MM.1S (cell line): ENCODE data around the gene WDR64.

Source experiments
- DNase-seq: peaks from one replicate; pipeline ENCODE4 v3.0.0-alpha.2; 2015
- H2AFZ ChIP-seq: fragments of 300-600 bp; sonication (generic); 2 replicates; pipeline ENCODE4 v1.6.0; 2016; ENCODE audit warnings: antibody characterized with exemption, low read length
- H3F3A ChIP-seq: fragments of 300-600 bp; sonication (generic); 2 replicates; pipeline ENCODE4 v1.6.1; 2016; ENCODE audit warnings: mild to moderate bottlenecking, antibody characterized with exemption, low read length, moderate library complexity, mixed read lengths; ENCODE audit not compliant: insufficient read depth
- H3K27ac ChIP-seq: fragments of 300-600 bp; sonication (generic); 2 replicates; pipeline ENCODE4 v1.5.1; 2016; ENCODE audit warnings: mild to moderate bottlenecking, low read length
- H3K27me3 ChIP-seq: fragments of 300-600 bp; sonication (generic); replicated peaks from 2 replicates; pipeline ENCODE4 v1.6.0; 2016; ENCODE audit warnings: low read length; ENCODE audit not compliant: insufficient read depth
- H3K36me3 ChIP-seq: fragments of 300-600 bp; sonication (generic); replicated peaks from 2 replicates; pipeline ENCODE4 v1.6.1; 2016; ENCODE audit warnings: mild to moderate bottlenecking, low read length, mixed read lengths; ENCODE audit not compliant: insufficient read depth
- H3K4me1 ChIP-seq: fragments of 300-600 bp; sonication (generic); 2 replicates; pipeline ENCODE4 v1.6.1; 2016; ENCODE audit warnings: low read length, mixed read lengths
- H3K4me2 ChIP-seq: fragments of 300-600 bp; sonication (generic); 2 replicates; pipeline ENCODE4 v1.6.0; 2016; ENCODE audit warnings: low read depth, low read length
- H3K4me3 ChIP-seq: fragments of 300-600 bp; sonication (generic); 2 replicates; pipeline ENCODE4 v1.5.1; 2016; ENCODE audit warnings: low read length, mixed read lengths
- H3K79me2 ChIP-seq: fragments of 300-600 bp; sonication (generic); 2 replicates; pipeline ENCODE4 v1.6.1; 2016; ENCODE audit warnings: mixed run types, low read length, mixed read lengths
- H3K9ac ChIP-seq: fragments of 300-600 bp; sonication (generic); 2 replicates; pipeline ENCODE4 v1.6.1; 2016; ENCODE audit warnings: low read length, mixed read lengths
- H3K9me2 ChIP-seq: fragments of 300-600 bp; sonication (generic); replicated peaks from 2 replicates; pipeline ENCODE4 v1.6.1; 2016; ENCODE audit warnings: mild to moderate bottlenecking, low read length, mixed read lengths; ENCODE audit not compliant: insufficient read depth
- H3K9me3 ChIP-seq: fragments of 300-600 bp; sonication (generic); replicated peaks from 2 replicates; pipeline ENCODE4 v1.6.1; 2016; ENCODE audit warnings: mild to moderate bottlenecking, low read length, mixed read lengths; ENCODE audit not compliant: insufficient read depth
- H4K20me1 ChIP-seq: fragments of 300-600 bp; sonication (generic); 2 replicates; pipeline ENCODE4 v1.6.1; 2016; ENCODE audit warnings: mild to moderate bottlenecking, low read length, moderate library complexity, mixed read lengths; ENCODE audit not compliant: insufficient read depth
- EZH2 ChIP-seq: fragments of 300-600 bp; sonication (generic); optimal IDR thresholded peaks from 2 replicates; pipeline ENCODE3; 2017; ENCODE audit warnings: low read depth, mild to moderate bottlenecking, antibody characterized with exemption, low read length, mixed read lengths
- EZH2phosphoT487 ChIP-seq: fragments of 300-600 bp; sonication (generic); IDR thresholded peaks from 2 replicates; pipeline ENCODE4 v1.6.1; 2018; ENCODE audit warnings: antibody characterized with exemption, low read length
- TF ChIP-seq, protein P1 (sequence below): fragments of 300-600 bp; sonication (generic); IDR thresholded peaks from 2 replicates; pipeline ENCODE4 v1.5.1; 2016; ENCODE audit warnings: antibody characterized with exemption, low read length, mixed read lengths

The WDR64 gene

DNA sequence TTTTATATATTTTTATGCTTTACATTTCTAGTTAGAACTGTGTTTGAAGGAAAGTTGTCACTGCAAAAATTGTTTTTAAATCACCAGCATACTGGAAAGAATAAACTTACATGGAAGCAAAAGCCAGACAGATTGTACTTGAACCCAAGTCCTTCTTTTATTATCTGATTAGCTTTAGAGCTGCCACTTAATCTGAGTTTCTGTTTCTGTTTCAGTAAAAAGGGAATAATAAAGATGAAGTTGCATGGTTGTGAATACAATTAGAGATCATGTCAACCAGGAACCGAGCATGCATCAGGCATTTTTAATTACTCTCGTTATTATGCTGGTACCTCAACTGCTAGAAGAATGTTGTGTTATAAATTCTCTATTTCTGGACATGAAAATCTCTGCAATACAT lies 119.0 kb downstream of the WDR64 start:
- peak; percentile 60 for DNase-seq
- no peak overlapping the region for H3K9ac ChIP-seq
- H3K79me2 ChIP-seq = no peaks in the 10 kb centered on the region
- peak overlapping the region; percentile 60 for H3K4me2 ChIP-seq
- no peaks in the 10 kb centered on the region for H3K9me2 ChIP-seq
- no peaks in the 10 kb centered on the region for H4K20me1 ChIP-seq
- no peaks in the 10 kb centered on the region for H3K27me3 ChIP-seq
- H3K4me1 ChIP-seq = peaks cover 22% of the 10 kb centered on the region
- peak overlapping the region; percentile 29; the same call in 1 of the 2 replicates for H3K27ac ChIP-seq
- H2AFZ ChIP-seq = peak overlapping the region; percentile 71
- peak overlapping the region; percentile 39 for H3K4me3 ChIP-seq
- no peaks in the 10 kb centered on the region for H3K9me3 ChIP-seq
- no peaks in the 10 kb centered on the region for H3K36me3 ChIP-seq
- 0 out of 2 replicates have a peak, but pooled peaks cover 3% of the 10 kb centered on the region for H3F3A ChIP-seq
- no peak for TF ChIP-seq EZH2phosphoT487
- TF ChIP-seq, protein P1, sequence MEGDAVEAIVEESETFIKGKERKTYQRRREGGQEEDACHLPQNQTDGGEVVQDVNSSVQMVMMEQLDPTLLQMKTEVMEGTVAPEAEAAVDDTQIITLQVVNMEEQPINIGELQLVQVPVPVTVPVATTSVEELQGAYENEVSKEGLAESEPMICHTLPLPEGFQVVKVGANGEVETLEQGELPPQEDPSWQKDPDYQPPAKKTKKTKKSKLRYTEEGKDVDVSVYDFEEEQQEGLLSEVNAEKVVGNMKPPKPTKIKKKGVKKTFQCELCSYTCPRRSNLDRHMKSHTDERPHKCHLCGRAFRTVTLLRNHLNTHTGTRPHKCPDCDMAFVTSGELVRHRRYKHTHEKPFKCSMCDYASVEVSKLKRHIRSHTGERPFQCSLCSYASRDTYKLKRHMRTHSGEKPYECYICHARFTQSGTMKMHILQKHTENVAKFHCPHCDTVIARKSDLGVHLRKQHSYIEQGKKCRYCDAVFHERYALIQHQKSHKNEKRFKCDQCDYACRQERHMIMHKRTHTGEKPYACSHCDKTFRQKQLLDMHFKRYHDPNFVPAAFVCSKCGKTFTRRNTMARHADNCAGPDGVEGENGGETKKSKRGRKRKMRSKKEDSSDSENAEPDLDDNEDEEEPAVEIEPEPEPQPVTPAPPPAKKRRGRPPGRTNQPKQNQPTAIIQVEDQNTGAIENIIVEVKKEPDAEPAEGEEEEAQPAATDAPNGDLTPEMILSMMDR = no peak
- TF ChIP-seq EZH2 = no peak

- H3K4me2 ChIP-seq = no peak overlapping the region
- H3K9me2 ChIP-seq = no peaks in the 10 kb centered on the region
- H3K27ac ChIP-seq = no peak overlapping the region
- H3K9me3 ChIP-seq = no peaks in the 10 kb centered on the region
- no peak overlapping the region for H2AFZ ChIP-seq
- H3K36me3 ChIP-seq = no peaks in the 10 kb centered on the region
- H3K27me3 ChIP-seq = no peaks in the 10 kb centered on the region
- no peak overlapping the region for H3K4me3 ChIP-seq
- peak; percentile 1 for DNase-seq
- H4K20me1 ChIP-seq = no peaks in the 10 kb centered on the region
- H3K79me2 ChIP-seq = no peaks in the 10 kb centered on the region
- TF ChIP-seq EZH2 = no peak
- peaks cover 19% of the 10 kb centered on the region for H3K4me1 ChIP-seq
- 0 out of 2 replicates have a peak, but pooled peaks cover 3% of the 10 kb centered on the region for H3F3A ChIP-seq
- no peak overlapping the region for H3K9ac ChIP-seq
Observed at GRCh38 chr1:241772932-241773500, 120.9 kb downstream of the WDR64 start.

GRCh38 chr1:241773991-241774390 lies 121.9 kb downstream of the WDR64 start:
- no peak overlapping the region for H3K9ac ChIP-seq
- no peaks in the 10 kb centered on the region for H3K79me2 ChIP-seq
- H3K27me3 ChIP-seq = no peaks in the 10 kb centered on the region
- no peaks in the 10 kb centered on the region for H4K20me1 ChIP-seq
- no peak overlapping the region for H3K4me2 ChIP-seq
- no peak for DNase-seq
- peaks cover 13% of the 10 kb centered on the region for H3K4me1 ChIP-seq
- no peak for TF ChIP-seq EZH2
- TF ChIP-seq, protein P1 = no peak
- TF ChIP-seq EZH2phosphoT487 = no peak
- no peaks in the 10 kb centered on the region for H3K9me3 ChIP-seq
- 0 out of 2 replicates have a peak, but pooled peaks cover 3% of the 10 kb centered on the region for H3F3A ChIP-seq
- no peak overlapping the region for H3K4me3 ChIP-seq
- H3K9me2 ChIP-seq = no peaks in the 10 kb centered on the region
- no peaks in the 10 kb centered on the region for H3K36me3 ChIP-seq
- no peak overlapping the region for H2AFZ ChIP-seq
- H3K27ac ChIP-seq = no peak overlapping the region

GRCh38 chr1:241775021-241775420 lies 122.9 kb downstream of the WDR64 start:
- H3F3A ChIP-seq = no peaks in the 10 kb centered on the region
- H3K27ac ChIP-seq = no peak overlapping the region
- no peak overlapping the region for H2AFZ ChIP-seq
- H3K9me2 ChIP-seq = no peaks in the 10 kb centered on the region
- H3K4me2 ChIP-seq = 0 out of 2 replicates have a peak overlapping the region, but pooled peaks have one; percentile 14
- DNase-seq = peak; percentile 15
- no peaks in the 10 kb centered on the region for H3K27me3 ChIP-seq
- H3K4me1 ChIP-seq = peaks cover 7% of the 10 kb centered on the region; the same call in 1 of the 2 replicates
- no peaks in the 10 kb centered on the region for H4K20me1 ChIP-seq
- no peak overlapping the region for H3K4me3 ChIP-seq
- TF ChIP-seq EZH2 (no peak), EZH2phosphoT487 (no peak)
- TF ChIP-seq, protein P1 = no peak
- H3K9ac ChIP-seq = no peak overlapping the region
- no peaks in the 10 kb centered on the region for H3K36me3 ChIP-seq
- no peaks in the 10 kb centered on the region for H3K9me3 ChIP-seq
- H3K79me2 ChIP-seq = no peaks in the 10 kb centered on the region
